ENCODE results near the gene FAM184B. TPM values are rescaled to one million over a fixed set of nuclear protein-coding genes. Genes with fewer than 3 reads are reported as not detected.
A peak's percentile ranks its signal among the peaks of the same experiment; 100 is the strongest.

FAM184B gene
- total RNA-seq, 1 donor, result not detected

DNA sequence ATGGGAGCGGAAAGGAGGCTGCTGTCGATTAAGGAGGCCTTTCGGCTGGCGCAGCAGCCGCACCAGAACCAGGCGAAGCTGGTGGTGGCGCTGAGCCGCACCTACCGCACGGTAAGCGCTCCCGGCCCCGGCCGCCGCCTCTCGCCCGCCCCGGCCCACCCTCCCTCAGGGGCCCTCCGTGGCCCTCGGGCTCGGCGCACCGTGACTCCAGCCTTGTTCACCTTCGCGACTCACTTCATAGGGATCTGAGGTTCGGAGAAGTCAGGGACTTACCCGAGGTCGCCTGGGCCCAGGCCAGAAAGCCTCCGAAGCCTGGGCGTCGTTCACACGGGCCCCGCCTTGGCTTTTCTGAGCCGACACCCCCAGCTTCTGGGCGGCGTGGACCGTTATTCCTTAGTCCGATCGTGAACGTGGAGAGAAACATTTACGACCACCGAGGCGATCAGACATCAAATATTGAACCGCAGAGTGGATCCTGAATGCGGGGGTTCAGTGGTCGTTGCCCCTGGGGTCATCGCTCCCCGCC lies 29.7 kb upstream of the FAM184B start:
- H4K20me1 ChIP-seq (ENCODE audit: insufficient read depth, low read length), result peaks cover 27% of the 10 kb centered on the region
- H3K36me3 ChIP-seq (ENCODE audit: insufficient read depth, low read length), result peaks cover 13% of the 10 kb centered on the region
- H3K4me2 ChIP-seq (ENCODE audit: insufficient read depth, low read length), result peak overlapping the region; percentile 83
- H3K9me3 ChIP-seq (ENCODE audit: low read depth, low read length), result no peaks in the 10 kb centered on the region
- DNase-seq (ENCODE audit: insufficient read length, low spot score, missing footprints), result no peak
- peak overlapping the region; percentile 100 for H2AFZ ChIP-seq (ENCODE audit: low read length)
- H3K27ac ChIP-seq (ENCODE audit: low read depth, low read length), result peak overlapping the region; percentile 66
- TF ChIP-seq, protein P1, sequence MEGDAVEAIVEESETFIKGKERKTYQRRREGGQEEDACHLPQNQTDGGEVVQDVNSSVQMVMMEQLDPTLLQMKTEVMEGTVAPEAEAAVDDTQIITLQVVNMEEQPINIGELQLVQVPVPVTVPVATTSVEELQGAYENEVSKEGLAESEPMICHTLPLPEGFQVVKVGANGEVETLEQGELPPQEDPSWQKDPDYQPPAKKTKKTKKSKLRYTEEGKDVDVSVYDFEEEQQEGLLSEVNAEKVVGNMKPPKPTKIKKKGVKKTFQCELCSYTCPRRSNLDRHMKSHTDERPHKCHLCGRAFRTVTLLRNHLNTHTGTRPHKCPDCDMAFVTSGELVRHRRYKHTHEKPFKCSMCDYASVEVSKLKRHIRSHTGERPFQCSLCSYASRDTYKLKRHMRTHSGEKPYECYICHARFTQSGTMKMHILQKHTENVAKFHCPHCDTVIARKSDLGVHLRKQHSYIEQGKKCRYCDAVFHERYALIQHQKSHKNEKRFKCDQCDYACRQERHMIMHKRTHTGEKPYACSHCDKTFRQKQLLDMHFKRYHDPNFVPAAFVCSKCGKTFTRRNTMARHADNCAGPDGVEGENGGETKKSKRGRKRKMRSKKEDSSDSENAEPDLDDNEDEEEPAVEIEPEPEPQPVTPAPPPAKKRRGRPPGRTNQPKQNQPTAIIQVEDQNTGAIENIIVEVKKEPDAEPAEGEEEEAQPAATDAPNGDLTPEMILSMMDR (IDR thresholded peaks at IDR 0.05; ENCODE audit: extremely low read depth, low read depth, low read length), result no peak
- H3K79me2 ChIP-seq (ENCODE audit: insufficient read depth, low read length), result peaks cover 94% of the 10 kb centered on the region
- H3K27me3 ChIP-seq (ENCODE audit: insufficient read depth, low read length), result no peaks in the 10 kb centered on the region
- H3K4me1 ChIP-seq (ENCODE audit: insufficient read depth, low read length), result peaks cover 56% of the 10 kb centered on the region
- peak overlapping the region; percentile 96 for H3K4me3 ChIP-seq (ENCODE audit: insufficient read depth, low read length)

DNA sequence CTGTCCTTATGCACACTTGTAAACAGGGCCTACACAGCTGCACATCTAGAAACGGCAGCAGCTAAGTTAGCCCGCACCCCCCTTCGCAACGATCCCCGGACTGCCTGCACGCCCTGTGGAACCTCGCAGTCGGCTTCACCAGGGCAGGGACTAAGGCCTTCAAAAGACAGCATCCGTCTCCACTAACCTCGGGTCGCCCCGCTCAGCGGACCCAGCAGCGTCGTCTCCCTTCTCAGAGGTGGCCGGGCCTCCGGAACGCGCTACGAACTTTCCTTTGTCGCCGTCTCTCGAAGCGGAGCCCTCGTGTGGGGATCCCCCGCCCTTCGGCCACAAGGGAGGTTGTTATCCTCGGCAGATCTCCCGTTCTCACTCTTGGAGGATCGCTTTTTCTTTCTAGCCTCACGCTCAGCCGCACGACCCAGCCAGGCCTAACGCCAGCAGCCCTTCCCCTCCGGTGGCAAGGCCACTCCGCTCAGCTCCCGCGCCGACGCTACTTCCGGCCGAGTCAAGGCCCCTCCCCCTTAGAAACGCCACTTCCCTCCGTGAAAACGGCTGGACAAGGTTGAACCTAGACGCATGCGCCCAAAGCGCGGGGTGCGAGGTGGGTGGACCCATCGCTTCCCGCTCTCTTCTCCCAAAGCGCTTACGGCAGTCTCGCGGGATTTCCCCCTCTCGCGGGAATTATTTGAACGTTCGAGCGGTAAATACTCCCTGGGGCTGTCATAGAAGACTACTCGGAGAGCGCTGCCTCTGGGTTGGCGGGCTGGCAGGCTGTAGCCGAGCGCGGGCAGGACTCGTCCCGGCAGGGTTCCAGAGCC lies 29.0 kb upstream of the FAM184B start, which contains the start of the genes DCAF16 and NCAPG:
Gene DCAF16, minus strand, starts transcription at position 498 of the 818 bp plus-strand sequence. CDS start 6,616 bp downstream, outside the sequence.
Gene NCAPG, plus strand, starts transcription at position 720 of the 818 bp plus-strand sequence. CDS start 99 bp downstream, outside the sequence.
- H3K36me3 ChIP-seq (ENCODE audit: insufficient read depth, low read length), result peaks cover 7% of the 10 kb centered on the region
- peaks cover 56% of the 10 kb centered on the region for H3K4me1 ChIP-seq (ENCODE audit: insufficient read depth, low read length)
- H3K9me3 ChIP-seq (ENCODE audit: low read depth, low read length), result no peaks in the 10 kb centered on the region
- peak within 1 kb of the TSS; percentile 96 for H3K4me2 ChIP-seq (ENCODE audit: insufficient read depth, low read length)
- peaks cover 32% of the 10 kb centered on the region for H4K20me1 ChIP-seq (ENCODE audit: insufficient read depth, low read length)
- H3K27ac ChIP-seq (ENCODE audit: low read depth, low read length), result peak within 1 kb of the TSS; percentile 94
- peak within 1 kb of the TSS; percentile 96 for H3K4me3 ChIP-seq (ENCODE audit: insufficient read depth, low read length)
- H2AFZ ChIP-seq (ENCODE audit: low read length), result peak within 1 kb of the TSS; percentile 100
- peaks cover 94% of the 10 kb centered on the region for H3K79me2 ChIP-seq (ENCODE audit: insufficient read depth, low read length)
- TF ChIP-seq, protein P1 (IDR thresholded peaks at IDR 0.05; ENCODE audit: extremely low read depth, low read depth, low read length), result no peak
- peak; percentile 96 for DNase-seq (ENCODE audit: insufficient read length, low spot score, missing footprints)
- H3K27me3 ChIP-seq (ENCODE audit: insufficient read depth, low read length), result no peaks in the 10 kb centered on the region

DNA sequence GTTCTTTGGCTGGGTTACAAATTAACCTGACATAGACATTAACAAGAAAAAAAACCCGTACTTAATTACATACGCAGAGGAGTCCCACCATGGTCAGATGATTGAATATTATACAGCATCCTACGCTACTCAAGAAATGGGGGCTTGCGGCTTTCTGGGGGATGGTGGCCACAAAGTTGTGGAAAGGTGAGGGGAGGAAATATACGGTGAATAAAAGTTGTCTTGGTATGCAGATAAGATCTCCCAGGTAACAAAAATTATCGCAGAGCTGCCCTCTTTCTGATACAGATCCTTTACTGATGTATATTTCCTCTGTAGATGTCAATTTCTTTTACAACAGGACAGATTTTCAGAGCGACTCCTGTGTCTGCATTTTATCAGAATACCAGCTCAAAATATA lies 28.2 kb upstream of the FAM184B start:
- Histone ChIP-seq H3K9me3 (ENCODE audit: low read depth, low read length) (no peaks in the 10 kb centered on the region), H3K27me3 (ENCODE audit: insufficient read depth, low read length) (no peaks in the 10 kb centered on the region), H3K36me3 (ENCODE audit: insufficient read depth, low read length) (peaks cover 9% of the 10 kb centered on the region), H3K4me1 (ENCODE audit: insufficient read depth, low read length) (peaks cover 54% of the 10 kb centered on the region), H3K27ac (ENCODE audit: low read depth, low read length) (peak overlapping the region; percentile 94), H2AFZ (ENCODE audit: low read length) (peak overlapping the region; percentile 18), H3K4me2 (ENCODE audit: insufficient read depth, low read length) (peak overlapping the region; percentile 96), H3K79me2 (ENCODE audit: insufficient read depth, low read length) (peaks cover 96% of the 10 kb centered on the region), H4K20me1 (ENCODE audit: insufficient read depth, low read length) (peaks cover 34% of the 10 kb centered on the region), H3K4me3 (ENCODE audit: insufficient read depth, low read length) (peak overlapping the region; percentile 96)
- no peak for DNase-seq (ENCODE audit: insufficient read length, low spot score, missing footprints)
- TF ChIP-seq, protein P1 (IDR thresholded peaks at IDR 0.05; ENCODE audit: extremely low read depth, low read depth, low read length), result no peak

GRCh38 chr4:17807446-17807845 lies 26.0 kb upstream of the FAM184B start:
- H3K4me1 ChIP-seq (ENCODE audit: insufficient read depth, low read length), result peaks cover 35% of the 10 kb centered on the region
- H2AFZ ChIP-seq (ENCODE audit: low read length), result no peak overlapping the region
- no peak for DNase-seq (ENCODE audit: insufficient read length, low spot score, missing footprints)
- H3K4me3 ChIP-seq (ENCODE audit: insufficient read depth, low read length), result peak overlapping the region; percentile 65
- no peaks in the 10 kb centered on the region for H3K27me3 ChIP-seq (ENCODE audit: insufficient read depth, low read length)
- H3K4me2 ChIP-seq (ENCODE audit: insufficient read depth, low read length), result peak overlapping the region; percentile 96
- peaks cover 90% of the 10 kb centered on the region for H3K79me2 ChIP-seq (ENCODE audit: insufficient read depth, low read length)
- H3K36me3 ChIP-seq (ENCODE audit: insufficient read depth, low read length), result peaks cover 28% of the 10 kb centered on the region
- H3K27ac ChIP-seq (ENCODE audit: low read depth, low read length), result peak overlapping the region; percentile 36
- TF ChIP-seq, protein P1 (IDR thresholded peaks at IDR 0.05; ENCODE audit: extremely low read depth, low read depth, low read length), result no peak
- peaks cover 36% of the 10 kb centered on the region for H4K20me1 ChIP-seq (ENCODE audit: insufficient read depth, low read length)
- no peaks in the 10 kb centered on the region for H3K9me3 ChIP-seq (ENCODE audit: low read depth, low read length)

All from osteoblast (primary cell).